Measurements from ENCODE around the gene RIPPLY2.

The RIPPLY2 gene

GRCh38 chr6:83822629-83823169 lies 30.5 kb upstream of the RIPPLY2 start:
- no peak for TF ChIP-seq CTCF (conservative IDR thresholded peaks at IDR 0.05; ENCODE audit: control insufficient read depth, insufficient read depth, low read depth, low read length)
- H3K4me3 ChIP-seq (ENCODE audit: control insufficient read depth, low read depth, low read length): no peak overlapping the region
- no peak for DNase-seq (ENCODE audit: low read depth)

- H3K4me3 ChIP-seq (ENCODE audit: control insufficient read depth, low read depth, low read length): no peak overlapping the region
- peak; percentile 6 for DNase-seq (ENCODE audit: low read depth)
- TF ChIP-seq CTCF (conservative IDR thresholded peaks at IDR 0.05; ENCODE audit: control insufficient read depth, insufficient read depth, low read depth, low read length): no peak
Observed at GRCh38 chr6:83824388-83824801, 28.8 kb upstream of the RIPPLY2 start.

- no peak for TF ChIP-seq CTCF (conservative IDR thresholded peaks at IDR 0.05; ENCODE audit: control insufficient read depth, insufficient read depth, low read depth, low read length)
- no peak overlapping the region for H3K4me3 ChIP-seq (ENCODE audit: control insufficient read depth, low read depth, low read length)
- no peak for DNase-seq (ENCODE audit: low read depth)
Observed at GRCh38 chr6:83824831-83825230, 28.3 kb upstream of the RIPPLY2 start.

- no peak overlapping the region for H3K4me3 ChIP-seq (ENCODE audit: control insufficient read depth, low read depth, low read length)
- TF ChIP-seq CTCF (conservative IDR thresholded peaks at IDR 0.05; ENCODE audit: control insufficient read depth, insufficient read depth, low read depth, low read length): no peak
- no peak for DNase-seq (ENCODE audit: low read depth)
Observed at GRCh38 chr6:83827050-83827449, 26.1 kb upstream of the RIPPLY2 start.

GRCh38 chr6:83838727-83839126 lies 14.4 kb upstream of the RIPPLY2 start:
- no peak for TF ChIP-seq CTCF (conservative IDR thresholded peaks at IDR 0.05; ENCODE audit: control insufficient read depth, insufficient read depth, low read depth, low read length)
- no peak for DNase-seq (ENCODE audit: low read depth)
- no peak overlapping the region for H3K4me3 ChIP-seq (ENCODE audit: control insufficient read depth, low read depth, low read length)

GRCh38 chr6:83844170-83844569 lies 9.0 kb upstream of the RIPPLY2 start:
- DNase-seq (ENCODE audit: low read depth): no peak

More at GRCh38 chr6:83844170-83844569, 9.0 kb upstream of the RIPPLY2 start:
- no peak overlapping the region for H3K4me3 ChIP-seq (ENCODE audit: control insufficient read depth, low read depth, low read length)
- TF ChIP-seq CTCF (conservative IDR thresholded peaks at IDR 0.05; ENCODE audit: control insufficient read depth, insufficient read depth, low read depth, low read length): no peak
